B cell (primary cell): ENCODE results near the gene UBN2. TPM values are rescaled to one million over a fixed set of nuclear protein-coding genes. Genes with fewer than 3 reads are reported as not detected.

Source experiments
- ATAC-seq: fragments of 200-7000 bp; cut with Tn5 transposase; one replicate; pipeline ENCODE4 v1.10.0; 2021; ENCODE audit warnings: low read depth, mild to moderate bottlenecking, moderate number of reproducible peaks, moderate library complexity
- CTCF ChIA-PET: fragments of 350-600 bp; sonication (Branson Sonifier 250); formaldehyde crosslinking; loops from one replicate; lab custom pipeline; 2021; ENCODE audit warnings: antibody characterized with exemption, inconsistent platforms; lab: Charles Lee
- POLR2A ChIA-PET: fragments of 350-600 bp; sonication (Branson Sonifier 250); formaldehyde crosslinking; loops from one replicate; lab custom pipeline; 2021; ENCODE audit warnings: antibody characterized with exemption; lab: Charles Lee
- DNase-seq: peaks from one replicate; pipeline ENCODE4 v3.0.0; 2013
- H2AFZ ChIP-seq: 2 replicates; pipeline ENCODE4 v1.6.1; 2012; ENCODE audit warnings: mild to moderate bottlenecking, low read depth, low read length; ENCODE audit not compliant: insufficient read depth, poor library complexity, severe bottlenecking
- H3K27ac ChIP-seq, 2 donors: 1 replicate in 1 of 2; 2 replicates in 1 of 2; pipeline ENCODE4 v1.5.1; 2012 to 2013; ENCODE audit warnings: low read length in 2 of 2, mild to moderate bottlenecking in 2 of 2, moderate library complexity in 1 of 2
- H3K27me3 ChIP-seq, 4 experiments: fragments of 200-600 bp in 1 of 4; sonication (generic) in 1 of 4; replicated peaks in 1 of 4; 1 replicate in 2 of 4; 2 replicates in 2 of 4; pipeline versions ENCODE4 v1.6.1 to v1.7.0; 2013 to 2016; ENCODE audit warnings: low read length in 3 of 4, mild to moderate bottlenecking in 2 of 4, mixed read lengths in 1 of 4, moderate library complexity in 1 of 4; ENCODE audit not compliant: insufficient read depth in 4 of 4, control insufficient read depth in 3 of 4; ENCODE audit errors: control extremely low read depth in 1 of 4
- H3K36me3 ChIP-seq, 2 experiments: replicated peaks in 1 of 2; 1 replicate in 1 of 2; 2 replicates in 1 of 2; pipeline versions ENCODE4 v1.6.1 to v1.7.1; 2013; ENCODE audit warnings: low read length in 1 of 2; ENCODE audit not compliant: insufficient read depth in 2 of 2, control insufficient read depth in 1 of 2; ENCODE audit errors: control extremely low read depth in 1 of 2, extremely low read depth in 1 of 2
- H3K4me1 ChIP-seq, 2 donors: fragments of 200-600 bp in 1 of 2; sonication (generic) in 1 of 2; 1 replicate in 1 of 2; 2 replicates in 1 of 2; pipeline versions ENCODE4 v1.5.1 to v1.6.1; 2013 to 2017; ENCODE audit warnings: low read length in 2 of 2; ENCODE audit not compliant: control insufficient read depth in 2 of 2, insufficient read depth in 2 of 2
- H3K4me2 ChIP-seq: replicated peaks from 2 replicates; pipeline ENCODE3; 2012; ENCODE audit warnings: mild to moderate bottlenecking, low read depth, low read length; ENCODE audit not compliant: poor library complexity, severe bottlenecking
- H3K4me3 ChIP-seq, 5 experiments: fragments of 200-600 bp in 1 of 5; sonication (generic) in 1 of 5; 1 replicate in 3 of 5; 2 replicates in 2 of 5; pipeline versions ENCODE4 v1.5.1 to v1.7.0; 2011 to 2016; ENCODE audit warnings: low read length in 4 of 5, mild to moderate bottlenecking in 4 of 5, low read depth in 2 of 5, control low read depth in 1 of 5, moderate library complexity in 1 of 5; ENCODE audit not compliant: insufficient read depth in 1 of 5; ENCODE audit errors: control extremely low read depth in 1 of 5, extremely low read depth in 1 of 5
- H3K79me2 ChIP-seq: fragments of 200-600 bp; sonication (generic); one replicate; pipeline ENCODE4 v1.6.0; 2016; ENCODE audit warnings: low read length; ENCODE audit not compliant: control insufficient read depth, insufficient read depth
- H3K9ac ChIP-seq: fragments of 200-600 bp; sonication (generic); 2 replicates; pipeline ENCODE4 v1.6.1; 2017; ENCODE audit warnings: mild to moderate bottlenecking, low read length, moderate library complexity
- H3K9me3 ChIP-seq, 3 donors: one replicate each; pipeline versions ENCODE4 v1.6.1 to v1.7.1; 2013; ENCODE audit warnings: low read length in 2 of 3; ENCODE audit not compliant: control insufficient read depth in 2 of 3, insufficient read depth in 1 of 3; ENCODE audit errors: control extremely low read depth in 1 of 3
- H4K20me1 ChIP-seq: 2 replicates; pipeline ENCODE4 v1.6.0; 2012; ENCODE audit warnings: mild to moderate bottlenecking, low read length; ENCODE audit not compliant: insufficient read depth, control insufficient read depth, poor library complexity, severe bottlenecking
- H3K27ac Mint-ChIP-seq: one replicate; pipeline ENCODE4 v1.8.0; 2021; ENCODE audit warnings: mixed read lengths
- H3K27me3 Mint-ChIP-seq: one replicate; pipeline ENCODE4 v1.8.0; 2021; ENCODE audit warnings: mixed read lengths
- H3K4me1 Mint-ChIP-seq: one replicate; pipeline ENCODE4 v1.8.0; 2021; ENCODE audit warnings: mixed read lengths
- H3K4me3 Mint-ChIP-seq: one replicate; pipeline ENCODE4 v1.8.0; 2021; ENCODE audit warnings: mixed read lengths
- H3K9me3 Mint-ChIP-seq: one replicate; pipeline ENCODE4 v1.8.0; 2022; ENCODE audit warnings: mixed read lengths; ENCODE audit not compliant: insufficient read depth
- EZH2 ChIP-seq: IDR thresholded peaks from 2 replicates; pipeline ENCODE4 v1.6.1; 2012; ENCODE audit warnings: borderline replicate concordance, low read depth, mild to moderate bottlenecking, moderate library complexity, low read length; ENCODE audit not compliant: insufficient read depth, poor library complexity, severe bottlenecking
- WGBS: methylation state at CpG from one replicate; pipeline ENCODE4 v1.1.5; 2013; ENCODE audit warnings: missing lambda C conversion rate; ENCODE audit not compliant: insufficient coverage; 5-methylcytosine and 5-hydroxymethylcytosine counted together
- intact Hi-C: fragments of 100-400 bp; cut with micrococcal nuclease; formaldehyde crosslinking; loops from one replicate; pipeline ENCODE4 v1.10.0; 2022
- polyA plus RNA-seq: library from polyadenylated mRNA; depleted of rRNA; stranded (reverse); fragments of >200 nt; gene quantifications from 2 replicates; pipeline ENCODE4 v1.2.3, GENCODE V29; 2012
- total RNA-seq, 2 donors: library from RNA; stranded (reverse); fragments of 120-200 nt in 1 of 2; gene quantifications; 1 replicate in 1 of 2; 2 replicates in 1 of 2; pipeline versions ENCODE4 v1.2.3 to v1.2.4, GENCODE V29; 2013 to 2022
- TF ChIP-seq, protein P1 (sequence below): fragments of 200-600 bp; IDR thresholded peaks from one replicate; pipeline ENCODE4 v1.8.0; 2022; ENCODE audit warnings: antibody characterized with exemption, mild to moderate bottlenecking

The UBN2 gene
- total and polyA plus RNA-seq, 2 donors (not counting 1 experiment from before 2014, with no cell fraction given) = 2.4 to 33.4 TPM

GRCh38 chr7:139297795-139298194, 66.8 kb downstream of the UBN2 start:
- Histone ChIP-seq H3K27ac (no peak overlapping the region), H3K9ac (no peak overlapping the region), H3K27me3 (no peaks in the 10 kb centered on the region), H3K4me2 (no peak overlapping the region), H3K36me3 (peaks cover 6 to 12% of the 10 kb centered on the region in 2 experiments), H4K20me1 (no peaks in the 10 kb centered on the region), H3K4me1 (no peaks in the 10 kb centered on the region), H2AFZ (no peak overlapping the region), H3K79me2 (no peaks in the 10 kb centered on the region), H3K9me3 (no peaks in the 10 kb centered on the region), H3K4me3 (no peak overlapping the region)
- Mint-ChIP-seq H3K27me3 (no peaks in the 10 kb centered on the region), H3K27ac (no peak overlapping the region), H3K4me3 (no peak overlapping the region), H3K9me3 (no peaks in the 10 kb centered on the region), H3K4me1 (no peaks in the 10 kb centered on the region)
- ChIA-PET CTCF (no interaction called here), POLR2A (no interaction called here)
- ATAC-seq (no peak), DNase-seq (no peak)
- intact Hi-C loops = no loop called here
- TF ChIP-seq, protein P1, sequence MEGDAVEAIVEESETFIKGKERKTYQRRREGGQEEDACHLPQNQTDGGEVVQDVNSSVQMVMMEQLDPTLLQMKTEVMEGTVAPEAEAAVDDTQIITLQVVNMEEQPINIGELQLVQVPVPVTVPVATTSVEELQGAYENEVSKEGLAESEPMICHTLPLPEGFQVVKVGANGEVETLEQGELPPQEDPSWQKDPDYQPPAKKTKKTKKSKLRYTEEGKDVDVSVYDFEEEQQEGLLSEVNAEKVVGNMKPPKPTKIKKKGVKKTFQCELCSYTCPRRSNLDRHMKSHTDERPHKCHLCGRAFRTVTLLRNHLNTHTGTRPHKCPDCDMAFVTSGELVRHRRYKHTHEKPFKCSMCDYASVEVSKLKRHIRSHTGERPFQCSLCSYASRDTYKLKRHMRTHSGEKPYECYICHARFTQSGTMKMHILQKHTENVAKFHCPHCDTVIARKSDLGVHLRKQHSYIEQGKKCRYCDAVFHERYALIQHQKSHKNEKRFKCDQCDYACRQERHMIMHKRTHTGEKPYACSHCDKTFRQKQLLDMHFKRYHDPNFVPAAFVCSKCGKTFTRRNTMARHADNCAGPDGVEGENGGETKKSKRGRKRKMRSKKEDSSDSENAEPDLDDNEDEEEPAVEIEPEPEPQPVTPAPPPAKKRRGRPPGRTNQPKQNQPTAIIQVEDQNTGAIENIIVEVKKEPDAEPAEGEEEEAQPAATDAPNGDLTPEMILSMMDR = no peak
- TF ChIP-seq EZH2 = no peak
- WGBS = 88% methylated on average over 4 of the region's 6 CpGs

- Histone ChIP-seq H3K9me3 (no peaks in the 10 kb centered on the region), H3K4me3 (no peak overlapping the region), H3K4me1 (no peaks in the 10 kb centered on the region), H3K27me3 (no peaks in the 10 kb centered on the region), H4K20me1 (no peaks in the 10 kb centered on the region), H3K27ac (no peak overlapping the region), H2AFZ (no peak overlapping the region), H3K9ac (no peak overlapping the region), H3K36me3 (peaks cover 1 to 12% of the 10 kb centered on the region in 2 experiments), H3K79me2 (no peaks in the 10 kb centered on the region), H3K4me2 (no peak overlapping the region)
- intact Hi-C loops = no loop called here
- ChIA-PET POLR2A (no interaction called here), CTCF (interaction anchor here (0.7 kb wide), 1 partner anchor 41 kb away, joined by 3 read pairs; the partner anchor contains the start of gene FMC1)
- Mint-ChIP-seq H3K4me3 (no peak overlapping the region), H3K27ac (no peak overlapping the region), H3K9me3 (no peaks in the 10 kb centered on the region), H3K27me3 (no peaks in the 10 kb centered on the region), H3K4me1 (no peaks in the 10 kb centered on the region)
- no peak for ATAC-seq
- WGBS = no CpG with 5 or more reads among the region's 2 CpGs
- no peak for TF ChIP-seq EZH2
- TF ChIP-seq, protein P1 = no peak
- no peak for DNase-seq
Measured at GRCh38 chr7:139299296-139299695, 68.3 kb downstream of the UBN2 start.
